Keratinocyte (primary cell): ENCODE results near the gene CERKL. TPM values are rescaled to one million over a fixed set of nuclear protein-coding genes. Genes with fewer than 3 reads are reported as not detected.
"Not testable (repeated sequence)": the region's sequence is repeated elsewhere in the genome, so short reads cannot be mapped to it uniquely, and the experiment has no call there.

Source experiments
- DNase-seq: peaks from one replicate; pipeline ENCODE4 v3.0.0-alpha.2; 2011; ENCODE audit warnings: low read depth, missing footprints, low spot score
- FAIRE-seq: peaks from 2 replicates; lab custom pipeline; 2011; peaks lifted over from hg19 to GRCh38; lab: Jason Lieb, UNC
- H2AFZ ChIP-seq: 2 replicates; pipeline ENCODE4 v1.6.0; 2012; ENCODE audit warnings: low read length, control low read depth, inconsistent platforms; ENCODE audit not compliant: control insufficient read depth
- H3K27ac ChIP-seq: 2 replicates; pipeline ENCODE4 v1.5.1; 2011; ENCODE audit warnings: low read length; ENCODE audit not compliant: control insufficient read depth, insufficient read depth
- H3K27me3 ChIP-seq: 3 replicates; pipeline ENCODE4 v1.6.0; 2011; ENCODE audit warnings: low read length; ENCODE audit not compliant: control insufficient read depth, insufficient read depth; ENCODE audit errors: extremely low read depth
- H3K36me3 ChIP-seq, 2 experiments: 2 replicates in 1 of 2; 3 replicates in 1 of 2; pipeline ENCODE4 v1.5.1; 2011; ENCODE audit warnings: low read length in 2 of 2, mild to moderate bottlenecking in 1 of 2; ENCODE audit not compliant: control insufficient read depth in 2 of 2, insufficient read depth in 2 of 2; ENCODE audit errors: extremely low read depth in 1 of 2
- H3K4me1 ChIP-seq: 3 replicates; pipeline ENCODE4 v1.5.1; 2011; ENCODE audit warnings: low read length; ENCODE audit not compliant: control insufficient read depth, insufficient read depth; ENCODE audit errors: extremely low read depth
- H3K4me2 ChIP-seq: 3 replicates; pipeline ENCODE4 v1.6.0; 2011; ENCODE audit warnings: low read depth, low read length; ENCODE audit not compliant: control insufficient read depth, insufficient read depth; ENCODE audit errors: extremely low read depth
- H3K4me3 ChIP-seq, 3 experiments: fragments of 200-600 bp in 1 of 3; sonication (generic) in 1 of 3; 2 replicates in 2 of 3; 3 replicates in 1 of 3; pipeline ENCODE4 v1.5.1; 2011 to 2016; ENCODE audit warnings: low read length in 3 of 3, mild to moderate bottlenecking in 3 of 3, control low read depth in 2 of 3, inconsistent platforms in 1 of 3, low read depth in 1 of 3, mixed read lengths in 1 of 3, mixed run types in 1 of 3, moderate library complexity in 1 of 3; ENCODE audit not compliant: control insufficient read depth in 2 of 3, insufficient read depth in 2 of 3; ENCODE audit errors: extremely low read depth in 1 of 3
- H3K79me2 ChIP-seq: 2 replicates; pipeline ENCODE4 v1.6.0; 2012; ENCODE audit warnings: low read length; ENCODE audit not compliant: control insufficient read depth, insufficient read depth
- H3K9ac ChIP-seq: 3 replicates; pipeline ENCODE4 v1.6.0; 2011; ENCODE audit warnings: low read length; ENCODE audit not compliant: control insufficient read depth, insufficient read depth; ENCODE audit errors: extremely low read depth
- H3K9me1 ChIP-seq: 3 replicates; pipeline ENCODE4 v1.6.0; 2011; ENCODE audit warnings: low read length; ENCODE audit not compliant: control insufficient read depth, insufficient read depth; ENCODE audit errors: extremely low read depth
- H3K9me3 ChIP-seq: 2 replicates; pipeline ENCODE4 v1.5.1; 2012; ENCODE audit warnings: low read depth, low read length; ENCODE audit not compliant: control insufficient read depth
- H4K20me1 ChIP-seq: 3 replicates; pipeline ENCODE4 v1.6.0; 2011; ENCODE audit warnings: low read length; ENCODE audit not compliant: control insufficient read depth, insufficient read depth; ENCODE audit errors: extremely low read depth
- EZH2 ChIP-seq: IDR thresholded peaks from one replicate; pipeline ENCODE4 v1.6.1; 2012; ENCODE audit warnings: inconsistent platforms, mild to moderate bottlenecking, low read length, moderate library complexity
- dilution Hi-C: fragments of 300-500 bp; cut with MboI; formaldehyde crosslinking; loops from one replicate; pipeline ENCODE4 v1.7.0; 2020; ENCODE audit warnings: low sequenced_read_pairs; ENCODE audit not compliant: extremely low pct_ligation_motif_present
- polyA minus RNA-seq, 3 experiments: library from RNA; depleted of rRNA, polyadenylated mRNA; stranded (reverse); fragments of >200 nt; gene quantifications; 1 replicate in 1 of 3; 2 replicates in 1 of 3; 3 replicates in 1 of 3; pipeline ENCODE4 v1.2.3, GENCODE V29; 2011
- polyA plus RNA-seq, 5 experiments: library from polyadenylated mRNA; depleted of rRNA in 3 of 5; stranded (reverse) in 3 of 5; stranded (forward) in 1 of 5; unstranded in 1 of 5; fragments of >200 nt; gene quantifications; 1 replicate in 1 of 5; 2 replicates in 3 of 5; 3 replicates in 1 of 5; pipeline versions ENCODE4 v1.2.1 to v1.2.3, GENCODE V29; 2011 to 2012; ENCODE audit warnings: missing spikeins in 2 of 5, low read depth in 1 of 5, low replicate concordance in 1 of 5
- TF ChIP-seq, protein P1 (sequence below), 3 experiments: IDR thresholded peaks in 1 of 3; conservative IDR thresholded peaks in 1 of 3; optimal IDR thresholded peaks in 1 of 3; 2 replicates in 2 of 3; 3 replicates in 1 of 3; pipeline versions ENCODE3 to v1.5.1; 2011; ENCODE audit warnings: low read length in 3 of 3, mild to moderate bottlenecking in 3 of 3, moderate library complexity in 2 of 3, control low read depth in 1 of 3, inconsistent platforms in 1 of 3; ENCODE audit not compliant: insufficient read depth in 2 of 3; ENCODE audit errors: extremely low read depth in 1 of 3

CERKL gene, protein sequence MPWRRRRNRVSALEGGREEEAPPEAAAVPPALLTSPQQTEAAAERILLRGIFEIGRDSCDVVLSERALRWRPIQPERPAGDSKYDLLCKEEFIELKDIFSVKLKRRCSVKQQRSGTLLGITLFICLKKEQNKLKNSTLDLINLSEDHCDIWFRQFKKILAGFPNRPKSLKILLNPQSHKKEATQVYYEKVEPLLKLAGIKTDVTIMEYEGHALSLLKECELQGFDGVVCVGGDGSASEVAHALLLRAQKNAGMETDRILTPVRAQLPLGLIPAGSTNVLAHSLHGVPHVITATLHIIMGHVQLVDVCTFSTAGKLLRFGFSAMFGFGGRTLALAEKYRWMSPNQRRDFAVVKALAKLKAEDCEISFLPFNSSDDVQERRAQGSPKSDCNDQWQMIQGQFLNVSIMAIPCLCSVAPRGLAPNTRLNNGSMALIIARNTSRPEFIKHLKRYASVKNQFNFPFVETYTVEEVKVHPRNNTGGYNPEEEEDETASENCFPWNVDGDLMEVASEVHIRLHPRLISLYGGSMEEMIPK
- polyA plus RNA-seq = 0.03 to 0.08 TPM in 2 of 3 replicates, not detected in the other
- not detected for polyA plus RNA-seq (2011; ENCODE audit: low read depth)
- polyA plus RNA-seq (2011; cell fraction: cytosol; rRNA removed) = 0.01 and 0.05 TPM in 2 replicates
- not detected in 2 replicates for polyA plus RNA-seq (2011; cell fraction: nucleus; rRNA removed)
- polyA plus RNA-seq (2012; ENCODE audit: low replicate concordance) = 1.4 TPM in 1 of 2 replicates, not detected in the other
- polyA minus RNA-seq = 0.16 TPM in 1 of 3 replicates, not detected in the others
- polyA minus RNA-seq (2011; cell fraction: cytosol; rRNA and poly(A)+ RNA removed) = not detected
- polyA minus RNA-seq (2011; cell fraction: nucleus; rRNA and poly(A)+ RNA removed) = not detected in 2 replicates

DNA sequence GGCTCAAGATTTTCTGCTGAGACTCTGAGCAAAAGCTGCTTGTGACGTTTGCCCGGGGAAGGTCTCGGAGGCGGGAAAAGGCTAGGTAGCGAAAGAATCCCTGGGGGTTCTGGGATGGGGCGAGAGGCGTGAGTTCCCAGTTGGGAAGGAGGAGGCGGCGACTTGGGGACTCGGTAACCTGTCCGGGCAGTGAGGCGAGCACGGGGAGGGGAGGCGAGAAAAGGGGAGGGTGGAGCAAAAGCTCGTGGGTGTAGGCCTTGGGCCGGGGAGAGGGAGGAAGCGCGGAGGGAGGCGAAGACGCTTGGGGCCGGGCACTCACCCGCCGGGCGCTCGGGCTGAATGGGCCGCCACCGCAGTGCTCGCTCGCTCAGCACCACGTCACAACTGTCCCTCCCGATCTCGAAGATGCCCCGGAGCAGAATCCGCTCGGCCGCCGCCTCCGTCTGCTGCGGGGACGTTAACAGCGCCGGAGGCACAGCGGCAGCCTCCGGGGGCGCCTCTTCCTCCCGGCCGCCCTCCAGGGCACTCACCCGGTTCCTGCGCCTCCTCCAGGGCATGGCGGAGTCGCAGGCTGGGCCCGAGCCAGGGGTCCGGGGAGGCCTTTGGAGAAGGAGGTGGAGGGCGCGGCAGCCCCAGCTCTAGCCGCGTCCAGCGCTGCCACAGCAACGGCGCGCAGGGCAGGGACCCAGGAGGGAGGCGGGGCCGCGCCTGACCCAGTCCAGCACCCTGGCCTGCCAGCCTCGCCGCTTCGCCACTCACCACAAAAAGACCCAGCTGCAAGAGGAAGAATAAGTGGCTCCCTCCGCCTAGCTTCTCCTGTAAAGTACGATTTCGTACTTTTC, at the start of gene CERKL:
Gene CERKL, minus strand, starts transcription at position 656 of the 842 bp plus-strand sequence. Its CDS starts 99 bp downstream, at position 557.
- DNase-seq (no peak), FAIRE-seq (no peak)
- Histone ChIP-seq H3K4me3 (peak within 1 kb of the TSS; percentile 42 to 61 (median 58)), H3K9ac (no peak within 1 kb of the TSS), H3K79me2 (no peaks in the 10 kb centered on the region), H4K20me1 (no peaks in the 10 kb centered on the region), H3K9me1 (no peaks in the 10 kb centered on the region), H3K36me3 (no peaks in the 10 kb centered on the region), H3K27ac (no peak within 1 kb of the TSS), H3K4me2 (peak within 1 kb of the TSS; percentile 78), H3K9me3 (no peaks in the 10 kb centered on the region), H2AFZ (peak within 1 kb of the TSS; percentile 73), H3K4me1 (no peaks in the 10 kb centered on the region), H3K27me3 (peaks cover 28% of the 10 kb centered on the region)
- dilution Hi-C loops = no loop called here
- peak; percentile 44 for TF ChIP-seq EZH2
- TF ChIP-seq, protein P1, sequence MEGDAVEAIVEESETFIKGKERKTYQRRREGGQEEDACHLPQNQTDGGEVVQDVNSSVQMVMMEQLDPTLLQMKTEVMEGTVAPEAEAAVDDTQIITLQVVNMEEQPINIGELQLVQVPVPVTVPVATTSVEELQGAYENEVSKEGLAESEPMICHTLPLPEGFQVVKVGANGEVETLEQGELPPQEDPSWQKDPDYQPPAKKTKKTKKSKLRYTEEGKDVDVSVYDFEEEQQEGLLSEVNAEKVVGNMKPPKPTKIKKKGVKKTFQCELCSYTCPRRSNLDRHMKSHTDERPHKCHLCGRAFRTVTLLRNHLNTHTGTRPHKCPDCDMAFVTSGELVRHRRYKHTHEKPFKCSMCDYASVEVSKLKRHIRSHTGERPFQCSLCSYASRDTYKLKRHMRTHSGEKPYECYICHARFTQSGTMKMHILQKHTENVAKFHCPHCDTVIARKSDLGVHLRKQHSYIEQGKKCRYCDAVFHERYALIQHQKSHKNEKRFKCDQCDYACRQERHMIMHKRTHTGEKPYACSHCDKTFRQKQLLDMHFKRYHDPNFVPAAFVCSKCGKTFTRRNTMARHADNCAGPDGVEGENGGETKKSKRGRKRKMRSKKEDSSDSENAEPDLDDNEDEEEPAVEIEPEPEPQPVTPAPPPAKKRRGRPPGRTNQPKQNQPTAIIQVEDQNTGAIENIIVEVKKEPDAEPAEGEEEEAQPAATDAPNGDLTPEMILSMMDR (optimal IDR thresholded peaks at IDR 0.05 in 1 of 3, IDR thresholded peaks at IDR 0.05 in 1 of 3, conservative IDR thresholded peaks at IDR 0.05 in 1 of 3; ENCODE audit: extremely low read depth in 1 of 3, insufficient read depth in 2 of 3, low read length in 3 of 3) = no peak

DNA sequence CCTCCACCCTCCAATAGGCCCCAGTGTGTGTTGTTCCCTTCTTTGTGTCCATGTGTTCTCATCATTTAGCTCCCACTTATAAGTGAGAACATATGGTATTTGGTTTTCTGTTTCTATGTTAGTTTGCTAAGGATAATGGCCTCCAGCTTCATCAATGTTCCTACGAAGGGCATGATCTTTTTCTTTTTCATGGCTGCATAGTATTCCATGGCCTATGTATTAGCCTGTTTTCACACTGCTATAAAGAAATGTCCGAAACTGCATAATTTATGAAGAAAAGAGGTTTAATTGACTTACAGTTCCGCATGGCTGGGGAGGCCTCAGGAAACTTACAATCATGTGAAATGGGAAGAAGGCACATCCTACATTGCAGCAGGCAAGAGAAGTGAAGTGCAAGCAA, 45.6 kb upstream of the CERKL start:
- H3K4me3 ChIP-seq, H3K9ac ChIP-seq, H3K27ac ChIP-seq, FAIRE-seq, H3K9me1 ChIP-seq, DNase-seq, dilution Hi-C loops, H4K20me1 ChIP-seq, H3K79me2 ChIP-seq, H3K27me3 ChIP-seq, H3K4me2 ChIP-seq, H3K4me1 ChIP-seq, H3K9me3 ChIP-seq, H3K36me3 ChIP-seq, H2AFZ ChIP-seq: not testable (repeated sequence)
